Ovary (tissue), 3 donors: ENCODE data around the gene CETN2.

ENCODE experiments used
- CTCF ChIP-seq, 3 donors: fragments of 450-650 bp in 2 of 3; fragments of 200-600 bp in 1 of 3; IDR thresholded peaks; one replicate each; pipeline versions ENCODE4 v1.5.1 to v1.8.0; 2016 to 2022; ENCODE audit warnings: antibody characterized with exemption in 3 of 3, mild to moderate bottlenecking in 1 of 3
- POLR2A ChIP-seq: fragments of 450-650 bp; IDR thresholded peaks from one replicate; pipeline ENCODE4 v1.6.1; 2017; ENCODE audit warnings: antibody characterized with exemption, mild to moderate bottlenecking, moderate library complexity
- donor health status: DM: no; HTN: no; CAD: no.

DNA sequence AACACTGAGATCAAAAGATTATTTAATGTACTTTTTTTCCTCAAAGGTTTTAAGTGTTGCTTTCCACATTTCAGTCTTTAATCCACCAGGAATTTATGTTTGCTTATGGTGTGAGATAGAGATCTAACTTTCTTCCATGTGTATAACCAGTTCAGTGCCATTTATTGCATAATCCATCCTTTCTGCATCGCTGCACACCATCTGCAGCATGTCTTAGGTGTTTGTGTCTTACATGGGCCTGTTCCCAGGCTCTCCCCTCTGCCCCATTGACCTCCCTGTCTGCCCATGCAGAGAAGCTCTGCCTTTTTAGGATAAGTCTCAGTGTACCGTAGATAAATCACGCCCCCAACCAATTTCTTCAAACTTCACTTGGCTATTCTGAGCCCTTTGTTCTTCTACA, 30.6 kb upstream of the CETN2 start:
- TF ChIP-seq POLR2A (no peak), CTCF (IDR thresholded peaks at IDR 0.05) (no peak)
